Activated CD8-positive, alpha-beta T cell treated with anti-CD3 and anti-CD28 coated beads for 36 hours (primary cell): ENCODE data around the gene KIRREL2. TPM values are rescaled to one million over a fixed set of nuclear protein-coding genes. Genes with fewer than 3 reads are reported as not detected.

Experiments
- ATAC-seq: fragments of 200-7000 bp; cut with Tn5 transposase; one replicate; pipeline ENCODE4 v1.10.0; 2021; ENCODE audit warnings: mild to moderate bottlenecking, moderate library complexity
- CTCF ChIA-PET: fragments of 350-600 bp; sonication (Branson Sonifier 250); formaldehyde crosslinking; loops from one replicate; lab custom pipeline; 2021; ENCODE audit warnings: antibody characterized with exemption; lab: Charles Lee
- POLR2A ChIA-PET: fragments of 350-600 bp; sonication (Branson Sonifier 250); formaldehyde crosslinking; loops from one replicate; lab custom pipeline; 2021; ENCODE audit warnings: antibody characterized with exemption; lab: Charles Lee
- DNase-seq: peaks from one replicate; pipeline ENCODE4 v3.0.0-alpha.2; 2020
- H3K27ac Mint-ChIP-seq: one replicate; pipeline ENCODE4 v1.8.0; 2021; ENCODE audit warnings: mild to moderate bottlenecking, mixed read lengths
- H3K27me3 Mint-ChIP-seq: one replicate; pipeline ENCODE4 v1.8.0; 2021; ENCODE audit warnings: mixed read lengths
- H3K36me3 Mint-ChIP-seq: one replicate; pipeline ENCODE4 v1.8.0; 2021; ENCODE audit warnings: low read depth, mixed read lengths
- H3K4me1 Mint-ChIP-seq: one replicate; pipeline ENCODE4 v1.8.0; 2021; ENCODE audit warnings: low read depth, mixed read lengths
- H3K4me3 Mint-ChIP-seq: one replicate; pipeline ENCODE4 v1.8.0; 2021; ENCODE audit warnings: mild to moderate bottlenecking, moderate library complexity, mixed read lengths
- H3K9me3 Mint-ChIP-seq: one replicate; pipeline ENCODE4 v1.8.0; 2021; ENCODE audit warnings: mixed read lengths
- intact Hi-C: fragments of 100-400 bp; cut with micrococcal nuclease; formaldehyde crosslinking; loops from one replicate; pipeline ENCODE4 v1.10.0; 2022
- total RNA-seq, 2 experiments: library from RNA; stranded (reverse); gene quantifications; one replicate each; pipeline ENCODE4 v1.2.3, GENCODE V29; 2021
- TF ChIP-seq, protein P1 (sequence below): fragments of 200-600 bp; IDR thresholded peaks from one replicate; pipeline ENCODE4 v1.8.0; 2022; ENCODE audit warnings: antibody characterized with exemption, mild to moderate bottlenecking

Gene KIRREL2
- total RNA-seq = 1 to 10 TPM; 1.4 TPM

DNA sequence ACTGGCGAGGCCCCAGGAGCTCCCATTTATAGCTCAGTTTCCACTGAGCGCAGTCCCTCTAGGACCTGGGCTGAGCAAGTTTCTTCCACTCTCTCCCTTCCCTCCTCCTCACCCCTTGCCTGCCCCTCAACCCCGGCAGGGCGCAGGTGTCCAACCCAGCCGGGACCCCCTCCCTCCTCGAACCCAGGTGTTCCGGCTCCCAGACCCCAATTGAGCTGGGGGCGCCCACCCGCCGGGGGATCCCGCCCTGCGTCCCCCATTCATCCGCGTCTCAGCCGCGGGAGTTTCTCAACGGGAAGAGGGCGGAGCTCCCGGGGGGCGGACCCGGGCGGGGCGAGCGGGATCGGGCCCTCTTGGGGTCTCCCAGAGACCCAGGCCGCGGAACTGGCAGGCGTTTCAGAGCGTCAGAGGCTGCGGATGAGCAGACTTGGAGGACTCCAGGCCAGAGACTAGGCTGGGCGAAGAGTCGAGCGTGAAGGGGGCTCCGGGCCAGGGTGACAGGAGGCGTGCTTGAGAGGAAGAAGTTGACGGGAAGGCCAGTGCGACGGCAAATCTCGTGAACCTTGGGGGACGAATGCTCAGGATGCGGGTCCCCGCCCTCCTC lies at the start of gene KIRREL2:
Gene KIRREL2, plus strand, starts transcription at position 366 of the 604 bp plus-strand sequence. Its CDS starts 209 bp downstream, at position 575.
- ATAC-seq (peak; percentile 65), DNase-seq (peak; percentile 50)
- ChIA-PET POLR2A (interaction anchor here (0.8 to 1.0 kb wide), 3 partner anchors 12 to 119 kb away, joined by 3 read pairs; partner anchors contain the start of gene APLP1), CTCF (interaction anchor here (0.7 to 0.8 kb wide), 2 partner anchors 30 to 102 kb away, joined by 3 read pairs; no protein-coding TSS in a partner anchor)
- no peak within 1 kb of the TSS for H3K27ac Mint-ChIP-seq
- TF ChIP-seq, protein P1, sequence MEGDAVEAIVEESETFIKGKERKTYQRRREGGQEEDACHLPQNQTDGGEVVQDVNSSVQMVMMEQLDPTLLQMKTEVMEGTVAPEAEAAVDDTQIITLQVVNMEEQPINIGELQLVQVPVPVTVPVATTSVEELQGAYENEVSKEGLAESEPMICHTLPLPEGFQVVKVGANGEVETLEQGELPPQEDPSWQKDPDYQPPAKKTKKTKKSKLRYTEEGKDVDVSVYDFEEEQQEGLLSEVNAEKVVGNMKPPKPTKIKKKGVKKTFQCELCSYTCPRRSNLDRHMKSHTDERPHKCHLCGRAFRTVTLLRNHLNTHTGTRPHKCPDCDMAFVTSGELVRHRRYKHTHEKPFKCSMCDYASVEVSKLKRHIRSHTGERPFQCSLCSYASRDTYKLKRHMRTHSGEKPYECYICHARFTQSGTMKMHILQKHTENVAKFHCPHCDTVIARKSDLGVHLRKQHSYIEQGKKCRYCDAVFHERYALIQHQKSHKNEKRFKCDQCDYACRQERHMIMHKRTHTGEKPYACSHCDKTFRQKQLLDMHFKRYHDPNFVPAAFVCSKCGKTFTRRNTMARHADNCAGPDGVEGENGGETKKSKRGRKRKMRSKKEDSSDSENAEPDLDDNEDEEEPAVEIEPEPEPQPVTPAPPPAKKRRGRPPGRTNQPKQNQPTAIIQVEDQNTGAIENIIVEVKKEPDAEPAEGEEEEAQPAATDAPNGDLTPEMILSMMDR = no peak
- intact Hi-C loops = no loop called here
- no peaks in the 10 kb centered on the region for H3K9me3 Mint-ChIP-seq
- H3K4me3 Mint-ChIP-seq = peak within 1 kb of the TSS; percentile 71
- H3K27me3 Mint-ChIP-seq = peaks cover 47% of the 10 kb centered on the region
- H3K36me3 Mint-ChIP-seq = no peaks in the 10 kb centered on the region
- peaks cover 9% of the 10 kb centered on the region for H3K4me1 Mint-ChIP-seq

DNA sequence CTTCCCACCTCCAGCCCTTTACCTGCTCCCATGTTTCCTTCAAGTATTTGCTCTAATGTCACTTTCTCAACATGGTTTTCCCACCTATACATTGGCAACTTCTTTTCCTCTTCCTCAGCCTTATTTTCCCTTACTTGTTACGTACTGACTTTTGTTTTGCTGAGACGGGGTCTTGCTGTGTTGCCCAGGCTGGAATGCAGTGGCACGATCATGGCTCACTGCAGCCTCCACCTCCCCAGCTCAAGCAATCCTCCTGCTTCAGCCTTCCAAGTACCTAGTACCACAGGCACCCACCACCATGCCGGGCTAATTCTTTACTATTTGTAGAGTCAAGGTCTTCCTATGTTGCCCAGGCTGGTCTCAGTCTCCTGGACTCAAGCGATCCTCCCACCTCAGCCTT lies 49.1 kb upstream of the KIRREL2 start:
- DNase-seq (no peak), ATAC-seq (no peak)
- Mint-ChIP-seq H3K4me1 (peaks cover 9% of the 10 kb centered on the region), H3K27me3 (peaks cover 2% of the 10 kb centered on the region), H3K36me3 (no peaks in the 10 kb centered on the region), H3K9me3 (no peaks in the 10 kb centered on the region), H3K4me3 (no peak overlapping the region), H3K27ac (no peak overlapping the region)
- TF ChIP-seq, protein P1 = no peak
- ChIA-PET CTCF (no interaction called here), POLR2A (no interaction called here)
- intact Hi-C loops = no loop called here

DNA sequence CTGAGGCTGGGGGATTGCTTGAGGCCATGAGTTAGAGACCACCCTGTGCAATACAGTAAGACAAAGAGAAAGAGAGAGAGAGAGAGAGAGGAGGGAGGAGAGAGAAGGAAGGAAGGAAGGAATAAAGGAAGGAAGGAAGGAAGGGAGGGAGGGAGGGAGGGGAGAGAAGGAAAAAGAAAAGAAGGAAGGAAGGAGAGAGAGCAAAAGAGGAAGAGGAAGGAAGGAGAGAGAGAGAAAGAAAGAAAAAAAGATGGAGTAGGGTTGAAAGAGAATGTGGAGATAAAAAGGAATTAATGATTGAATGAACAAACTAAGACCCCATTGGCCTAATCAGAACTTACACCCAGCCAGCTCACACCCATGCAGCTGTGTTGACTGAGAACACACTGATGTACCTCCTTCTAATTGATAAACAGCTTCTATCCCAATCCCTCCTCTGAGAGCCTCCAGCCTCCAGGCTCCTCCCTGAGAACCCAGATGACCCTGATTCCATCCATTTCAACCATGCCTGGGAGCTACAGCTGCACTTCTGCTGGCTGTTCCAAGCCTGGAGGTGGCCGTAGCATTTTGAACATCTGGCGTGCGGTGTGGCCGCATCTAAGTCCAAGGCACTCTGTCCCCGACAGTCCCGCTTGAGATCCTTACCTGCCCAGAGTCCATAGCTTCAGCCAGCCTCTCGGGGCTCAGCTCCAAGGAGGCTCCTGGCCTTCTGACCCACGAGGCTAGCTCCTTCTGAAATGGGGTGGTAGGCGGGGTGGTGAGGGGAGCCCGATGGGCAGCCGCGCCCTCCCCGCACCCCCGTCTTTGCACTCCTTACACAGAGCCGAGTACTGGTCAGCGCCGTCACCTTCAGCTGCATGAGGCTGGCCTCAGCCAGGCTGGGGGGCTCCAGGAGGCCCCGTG lies 45.1 kb upstream of the KIRREL2 start:
- ATAC-seq (no peak), DNase-seq (no peak)
- ChIA-PET POLR2A (interaction anchor here (0.5 kb wide), 1 partner anchor 261 kb away, joined by 3 read pairs; no protein-coding TSS in a partner anchor), CTCF (no interaction called here)
- Mint-ChIP-seq H3K36me3 (no peaks in the 10 kb centered on the region), H3K4me3 (no peak overlapping the region), H3K9me3 (peaks cover 2% of the 10 kb centered on the region), H3K27me3 (peaks cover 4% of the 10 kb centered on the region), H3K27ac (no peak overlapping the region), H3K4me1 (no peaks in the 10 kb centered on the region)
- TF ChIP-seq, protein P1 = no peak
- intact Hi-C loops = no loop called here

DNA sequence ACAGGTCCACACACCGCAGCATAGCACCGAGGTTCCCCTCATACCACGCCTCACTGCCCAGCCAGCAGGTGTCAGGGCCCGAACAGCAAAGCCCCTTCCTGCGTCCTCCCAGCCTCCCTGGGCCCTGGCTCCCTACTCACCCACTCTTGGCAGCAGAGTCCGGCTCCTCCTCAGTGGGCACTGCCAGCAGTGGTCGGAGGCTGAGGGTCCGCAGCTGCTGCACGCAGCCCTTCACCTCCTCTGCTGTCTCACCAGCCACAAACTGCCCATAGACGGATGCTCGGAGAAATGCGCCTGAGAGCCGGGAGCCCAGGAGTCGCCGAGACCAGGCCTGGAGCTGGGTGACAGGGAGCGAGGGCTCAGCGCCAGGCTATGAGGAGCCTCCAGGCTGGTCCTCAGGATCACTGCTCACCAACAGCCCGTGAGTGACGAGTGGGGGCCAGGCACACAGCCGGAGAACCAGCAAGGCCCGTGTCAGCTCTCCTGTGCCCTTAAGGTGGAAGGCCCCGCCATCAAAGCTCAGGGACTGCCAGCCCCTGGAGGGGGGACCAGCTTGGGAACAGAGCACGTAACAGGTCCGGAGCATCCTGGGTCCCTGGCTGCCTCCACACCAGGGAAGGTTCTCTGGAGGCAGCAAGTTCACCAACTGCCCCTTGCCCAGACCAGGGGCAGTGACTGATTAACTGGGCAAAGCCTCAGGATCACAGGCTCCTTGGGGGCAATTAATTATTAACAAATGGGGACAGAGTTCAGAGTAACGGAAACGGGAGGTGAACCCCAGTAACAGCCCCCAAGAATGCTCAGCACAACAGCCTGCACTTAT lies 44.3 kb upstream of the KIRREL2 start, which contains the start of gene PRODH2:
Gene PRODH2, minus strand, starts transcription at position 626 of the 823 bp plus-strand sequence. Its CDS starts 40 bp downstream, at position 586.
- ChIA-PET POLR2A (no interaction called here), CTCF (no interaction called here)
- H3K4me3 Mint-ChIP-seq = no peak within 1 kb of the TSS
- H3K27me3 Mint-ChIP-seq = peaks cover 4% of the 10 kb centered on the region
- intact Hi-C loops = no loop called here
- ATAC-seq (no peak), DNase-seq (no peak)
- H3K36me3 Mint-ChIP-seq = no peaks in the 10 kb centered on the region
- H3K9me3 Mint-ChIP-seq = peaks cover 2% of the 10 kb centered on the region
- no peak within 1 kb of the TSS for H3K27ac Mint-ChIP-seq
- TF ChIP-seq, protein P1 = no peak
- no peaks in the 10 kb centered on the region for H3K4me1 Mint-ChIP-seq
